Measurements from ENCODE around the gene DDX24. TPM values are rescaled to one million over a fixed set of nuclear protein-coding genes. Genes with fewer than 3 reads are reported as not detected.
A peak's percentile ranks its signal among the peaks of the same experiment; 100 is the strongest.

The DDX24 gene
- total RNA-seq, 1 donor from 2014 or later = 206 TPM

GRCh38 chr14:94052199-94052598, 28.8 kb downstream of the DDX24 start:
- Histone ChIP-seq H3K9ac (ENCODE audit: low read length) (no peak overlapping the region), H3K36me3 (ENCODE audit: insufficient read depth, low read length) (peaks cover 70% of the 10 kb centered on the region), H3K27ac (ENCODE audit: low read depth, low read length) (no peak overlapping the region), H3K4me1 (ENCODE audit: insufficient read depth, low read length) (no peaks in the 10 kb centered on the region), H3K4me2 (ENCODE audit: low read length) (no peak overlapping the region), H2AFZ (ENCODE audit: low read depth, low read length) (no peak overlapping the region), H3K79me2 (ENCODE audit: insufficient read depth, low read length) (no peaks in the 10 kb centered on the region), H3K27me3 (ENCODE audit: insufficient read depth, low read length) (no peaks in the 10 kb centered on the region), H3K4me3 (ENCODE audit: insufficient read depth, low read depth, low read length) (no peak overlapping the region), H4K20me1 (ENCODE audit: insufficient read depth, low read length) (peaks cover 49% of the 10 kb centered on the region), H3K9me3 (ENCODE audit: insufficient read depth, low read depth, low read length) (no peaks in the 10 kb centered on the region)
- DNase-seq (ENCODE audit: low read depth) (no peak), FAIRE-seq (no peak)
- peaks cover 1% of the 10 kb centered on the region for H3K9me3 Mint-ChIP-seq (ENCODE audit: unreplicated experiment)
- H3K4me3 Mint-ChIP-seq (ENCODE audit: unreplicated experiment) = no peak overlapping the region
- peaks cover 13% of the 10 kb centered on the region for H3K4me1 Mint-ChIP-seq (ENCODE audit: low read depth, unreplicated experiment)
- no peak overlapping the region for H3K27ac Mint-ChIP-seq (ENCODE audit: unreplicated experiment)
- TF ChIP-seq, protein P1, sequence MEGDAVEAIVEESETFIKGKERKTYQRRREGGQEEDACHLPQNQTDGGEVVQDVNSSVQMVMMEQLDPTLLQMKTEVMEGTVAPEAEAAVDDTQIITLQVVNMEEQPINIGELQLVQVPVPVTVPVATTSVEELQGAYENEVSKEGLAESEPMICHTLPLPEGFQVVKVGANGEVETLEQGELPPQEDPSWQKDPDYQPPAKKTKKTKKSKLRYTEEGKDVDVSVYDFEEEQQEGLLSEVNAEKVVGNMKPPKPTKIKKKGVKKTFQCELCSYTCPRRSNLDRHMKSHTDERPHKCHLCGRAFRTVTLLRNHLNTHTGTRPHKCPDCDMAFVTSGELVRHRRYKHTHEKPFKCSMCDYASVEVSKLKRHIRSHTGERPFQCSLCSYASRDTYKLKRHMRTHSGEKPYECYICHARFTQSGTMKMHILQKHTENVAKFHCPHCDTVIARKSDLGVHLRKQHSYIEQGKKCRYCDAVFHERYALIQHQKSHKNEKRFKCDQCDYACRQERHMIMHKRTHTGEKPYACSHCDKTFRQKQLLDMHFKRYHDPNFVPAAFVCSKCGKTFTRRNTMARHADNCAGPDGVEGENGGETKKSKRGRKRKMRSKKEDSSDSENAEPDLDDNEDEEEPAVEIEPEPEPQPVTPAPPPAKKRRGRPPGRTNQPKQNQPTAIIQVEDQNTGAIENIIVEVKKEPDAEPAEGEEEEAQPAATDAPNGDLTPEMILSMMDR (IDR thresholded peaks at IDR 0.05; ENCODE audit: insufficient read depth, low read depth, low read length) = no peak
- TF ChIP-seq EZH2 (IDR thresholded peaks at IDR 0.05; ENCODE audit: insufficient read depth, low read length) = no peak
- peaks cover 55% of the 10 kb centered on the region for H3K36me3 Mint-ChIP-seq (ENCODE audit: low read depth, unreplicated experiment)
- H3K27me3 Mint-ChIP-seq (ENCODE audit: low read depth, unreplicated experiment) = no peaks in the 10 kb centered on the region

DNA sequence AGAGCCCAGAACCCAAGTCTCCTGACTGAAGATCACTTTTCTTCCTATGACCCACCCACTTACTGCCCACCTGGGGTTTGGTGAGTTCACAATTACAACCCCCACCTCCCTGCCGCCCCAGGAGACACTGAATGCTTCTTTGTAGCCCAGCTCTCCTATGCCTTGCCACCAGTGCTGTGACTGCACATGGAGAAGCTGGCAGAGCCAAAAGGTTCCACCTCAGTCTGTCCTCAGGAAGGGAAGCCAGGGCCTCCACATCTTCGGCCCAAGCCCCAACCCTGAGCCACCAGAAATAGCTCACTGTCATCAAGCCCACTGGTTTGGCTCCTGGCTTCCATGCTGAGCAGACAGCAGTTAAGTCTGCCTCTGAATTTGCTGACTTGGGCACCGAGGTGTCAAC, 29.2 kb downstream of the DDX24 start:
- H3K36me3 Mint-ChIP-seq (ENCODE audit: low read depth, unreplicated experiment) = peaks cover 55% of the 10 kb centered on the region
- Histone ChIP-seq H3K9me3 (ENCODE audit: insufficient read depth, low read depth, low read length) (no peaks in the 10 kb centered on the region), H3K9ac (ENCODE audit: low read length) (no peak overlapping the region), H3K79me2 (ENCODE audit: insufficient read depth, low read length) (no peaks in the 10 kb centered on the region), H2AFZ (ENCODE audit: low read depth, low read length) (no peak overlapping the region), H4K20me1 (ENCODE audit: insufficient read depth, low read length) (peaks cover 49% of the 10 kb centered on the region), H3K36me3 (ENCODE audit: insufficient read depth, low read length) (peaks cover 70% of the 10 kb centered on the region), H3K4me2 (ENCODE audit: low read length) (no peak overlapping the region), H3K27ac (ENCODE audit: low read depth, low read length) (no peak overlapping the region), H3K4me3 (ENCODE audit: insufficient read depth, low read depth, low read length) (no peak overlapping the region), H3K27me3 (ENCODE audit: insufficient read depth, low read length) (no peaks in the 10 kb centered on the region), H3K4me1 (ENCODE audit: insufficient read depth, low read length) (no peaks in the 10 kb centered on the region)
- peaks cover 1% of the 10 kb centered on the region for H3K9me3 Mint-ChIP-seq (ENCODE audit: unreplicated experiment)
- no peak overlapping the region for H3K4me3 Mint-ChIP-seq (ENCODE audit: unreplicated experiment)
- DNase-seq (ENCODE audit: low read depth) (no peak), FAIRE-seq (no peak)
- no peak overlapping the region for H3K27ac Mint-ChIP-seq (ENCODE audit: unreplicated experiment)
- no peak for TF ChIP-seq EZH2 (IDR thresholded peaks at IDR 0.05; ENCODE audit: insufficient read depth, low read length)
- TF ChIP-seq, protein P1 (IDR thresholded peaks at IDR 0.05; ENCODE audit: insufficient read depth, low read depth, low read length) = no peak
- peaks cover 12% of the 10 kb centered on the region for H3K4me1 Mint-ChIP-seq (ENCODE audit: low read depth, unreplicated experiment)
- no peaks in the 10 kb centered on the region for H3K27me3 Mint-ChIP-seq (ENCODE audit: low read depth, unreplicated experiment)

DNA sequence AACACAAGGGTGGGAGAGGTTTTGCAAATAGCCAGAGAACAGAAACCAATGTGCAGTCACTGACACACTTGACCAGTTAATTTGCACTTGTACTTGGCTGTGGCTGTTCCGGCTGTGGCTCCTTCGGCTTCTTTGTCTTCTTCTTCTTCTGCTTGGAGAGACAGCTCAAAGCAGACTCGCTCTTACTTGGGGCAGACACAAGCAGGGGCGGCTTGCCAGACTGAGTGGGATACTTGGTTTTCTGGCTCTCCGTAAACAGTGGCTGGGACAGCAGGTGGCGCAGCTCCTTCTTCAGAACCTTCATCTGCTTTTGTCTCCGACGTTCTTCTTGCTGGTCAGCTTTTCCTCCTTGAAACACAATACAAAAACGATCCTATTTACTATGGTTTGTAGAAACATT, 29.9 kb downstream of the DDX24 start:
- Histone ChIP-seq H3K4me3 (ENCODE audit: insufficient read depth, low read depth, low read length) (no peak overlapping the region), H3K9me3 (ENCODE audit: insufficient read depth, low read depth, low read length) (no peaks in the 10 kb centered on the region), H3K79me2 (ENCODE audit: insufficient read depth, low read length) (no peaks in the 10 kb centered on the region), H4K20me1 (ENCODE audit: insufficient read depth, low read length) (peaks cover 49% of the 10 kb centered on the region), H2AFZ (ENCODE audit: low read depth, low read length) (no peak overlapping the region), H3K27ac (ENCODE audit: low read depth, low read length) (no peak overlapping the region), H3K27me3 (ENCODE audit: insufficient read depth, low read length) (no peaks in the 10 kb centered on the region), H3K9ac (ENCODE audit: low read length) (no peak overlapping the region), H3K36me3 (ENCODE audit: insufficient read depth, low read length) (peaks cover 67% of the 10 kb centered on the region), H3K4me1 (ENCODE audit: insufficient read depth, low read length) (no peaks in the 10 kb centered on the region), H3K4me2 (ENCODE audit: low read length) (no peak overlapping the region)
- H3K27ac Mint-ChIP-seq (ENCODE audit: unreplicated experiment) = peak overlapping the region; percentile 75
- peaks cover 8% of the 10 kb centered on the region for H3K4me1 Mint-ChIP-seq (ENCODE audit: low read depth, unreplicated experiment)
- TF ChIP-seq EZH2 (IDR thresholded peaks at IDR 0.05; ENCODE audit: insufficient read depth, low read length) = no peak
- TF ChIP-seq, protein P1 (IDR thresholded peaks at IDR 0.05; ENCODE audit: insufficient read depth, low read depth, low read length) = peak; percentile 60
- peaks cover 1% of the 10 kb centered on the region for H3K9me3 Mint-ChIP-seq (ENCODE audit: unreplicated experiment)
- DNase-seq (ENCODE audit: low read depth) (peak; percentile 44), FAIRE-seq (no peak)
- H3K27me3 Mint-ChIP-seq (ENCODE audit: low read depth, unreplicated experiment) = no peaks in the 10 kb centered on the region
- peaks cover 49% of the 10 kb centered on the region for H3K36me3 Mint-ChIP-seq (ENCODE audit: low read depth, unreplicated experiment)
- no peak overlapping the region for H3K4me3 Mint-ChIP-seq (ENCODE audit: unreplicated experiment)
